NK-92 (cell line): ENCODE measurements around the gene CHD2.
"Not testable (repeated sequence)": the region's sequence is repeated elsewhere in the genome, so short reads cannot be mapped to it uniquely, and the experiment has no call there.

Experiments
- DNase-seq: peaks from one replicate; lab custom pipeline; 2025; ENCODE audit not compliant: unreplicated experiment; lab: John Stamatoyannopoulos, UW

Gene CHD2

DNA sequence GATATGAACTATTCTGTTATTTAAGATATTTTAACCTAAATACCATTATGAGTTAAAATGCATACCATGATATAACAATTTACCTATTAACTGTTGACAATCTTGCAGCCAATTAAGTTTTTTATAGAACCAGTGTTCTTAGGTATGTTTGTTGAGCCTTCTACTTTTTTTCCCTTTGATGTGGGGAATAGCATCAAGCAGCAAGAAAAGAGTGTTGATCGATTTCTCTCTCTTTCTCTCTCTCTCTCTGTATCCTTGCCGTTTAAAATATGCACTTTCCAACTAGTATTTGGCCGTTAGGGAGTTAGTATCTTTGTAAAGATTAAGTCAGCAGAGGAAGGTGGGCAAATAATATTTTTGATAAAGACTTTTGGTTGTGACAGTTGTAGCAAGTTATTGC, 5.9 kb downstream of the CHD2 start:
- DNase-seq = no peak

DNA sequence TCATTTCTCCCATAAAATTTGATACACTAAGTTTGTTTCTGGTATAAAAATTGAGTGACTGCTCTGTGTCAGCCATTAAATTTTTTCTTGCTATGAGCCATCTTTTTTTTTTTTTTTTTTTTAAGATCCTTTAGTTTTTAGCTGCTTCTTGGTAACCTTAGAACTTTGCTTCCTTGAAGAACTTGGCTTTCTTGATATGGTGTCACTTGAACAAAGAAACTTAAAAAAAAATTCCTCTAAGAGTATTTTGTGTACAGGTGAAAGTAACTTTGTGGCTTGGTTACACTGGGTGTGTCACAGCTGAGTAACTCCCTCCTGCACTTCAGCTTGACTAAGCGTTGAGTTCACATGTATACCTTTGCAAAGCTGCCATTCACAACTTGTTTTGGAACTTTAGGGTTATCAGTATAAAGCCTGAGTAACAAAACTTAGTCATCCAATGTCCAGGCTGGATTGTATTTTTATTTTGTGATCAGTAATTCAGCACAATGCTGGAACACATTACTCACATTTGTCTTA, 6.5 kb downstream of the CHD2 start:
- no peak for DNase-seq

DNA sequence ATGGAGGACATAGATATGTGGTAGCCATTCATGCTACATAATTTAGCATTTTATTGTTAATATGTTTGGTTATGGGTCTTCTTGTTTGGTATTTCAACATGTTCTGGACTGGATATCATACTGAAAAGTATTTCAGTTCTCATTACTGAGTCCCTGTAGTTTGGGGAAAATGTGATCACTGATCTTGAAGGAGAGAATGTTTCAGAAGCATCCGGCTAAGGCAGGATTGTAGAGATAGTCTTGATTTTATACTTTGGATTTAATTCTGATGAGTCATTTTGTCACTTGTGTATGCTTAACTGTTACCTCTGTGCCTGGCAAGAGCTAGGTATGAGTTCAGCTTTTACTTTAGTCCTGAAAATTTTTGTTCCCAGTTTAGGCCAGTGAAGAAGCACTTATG, 7.1 kb downstream of the CHD2 start:
- no peak for DNase-seq

DNA sequence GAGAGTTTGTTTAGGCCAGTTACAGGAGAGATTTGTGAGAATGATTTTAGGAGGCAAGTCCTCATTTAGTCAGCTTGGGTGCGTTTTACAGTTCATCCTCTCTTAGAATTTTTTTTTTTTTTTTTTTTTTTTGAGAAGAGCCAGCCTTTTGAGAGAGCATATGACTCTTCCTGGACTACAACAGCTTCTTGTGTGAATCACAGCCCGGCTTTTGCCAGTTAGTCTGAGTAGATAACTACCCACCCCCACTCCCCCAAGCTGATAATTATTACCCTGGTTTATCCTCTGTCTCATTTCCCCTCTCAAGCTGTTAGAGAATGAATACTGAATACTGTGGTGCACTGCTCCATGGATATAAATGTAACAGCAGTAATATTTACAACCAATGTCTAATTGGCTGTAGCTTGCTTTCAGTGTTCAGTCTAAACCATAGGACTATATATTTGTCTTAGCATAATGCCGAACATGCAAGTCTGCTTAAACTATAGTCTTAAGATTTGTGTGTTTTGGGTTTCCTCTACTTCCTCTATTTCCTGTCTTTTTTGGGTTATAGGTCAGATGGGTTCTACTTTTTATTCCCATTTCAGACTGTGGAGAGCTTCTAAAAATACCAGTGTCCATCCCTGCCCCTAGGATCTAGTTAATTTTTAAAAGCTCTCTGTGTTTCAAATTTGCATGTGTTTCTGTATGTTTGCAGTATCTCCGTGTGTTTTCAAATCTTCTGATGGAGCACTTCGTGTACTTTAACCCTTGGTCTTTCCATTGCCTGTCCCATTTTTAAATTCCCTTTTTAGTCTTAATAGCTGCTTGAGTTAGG, 8.0 kb downstream of the CHD2 start:
- no peak for DNase-seq

DNA sequence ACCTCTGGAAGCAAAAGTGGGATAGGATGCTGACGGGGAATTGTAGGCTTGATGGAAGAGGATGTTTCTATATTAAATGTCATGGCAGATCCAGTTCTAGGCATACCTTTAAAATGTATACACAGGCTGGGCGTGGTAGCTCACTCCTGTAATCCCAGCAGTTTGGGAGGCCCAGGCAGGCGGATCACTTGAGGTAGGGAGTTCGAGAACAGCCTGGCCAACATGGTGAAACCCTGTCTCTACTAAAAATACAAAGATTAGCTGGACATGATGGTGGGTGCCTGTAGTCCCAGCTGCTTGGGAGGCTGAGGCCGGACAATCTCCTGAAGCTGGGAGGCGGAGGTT, 8.6 kb downstream of the CHD2 start:
- DNase-seq = no peak

DNA sequence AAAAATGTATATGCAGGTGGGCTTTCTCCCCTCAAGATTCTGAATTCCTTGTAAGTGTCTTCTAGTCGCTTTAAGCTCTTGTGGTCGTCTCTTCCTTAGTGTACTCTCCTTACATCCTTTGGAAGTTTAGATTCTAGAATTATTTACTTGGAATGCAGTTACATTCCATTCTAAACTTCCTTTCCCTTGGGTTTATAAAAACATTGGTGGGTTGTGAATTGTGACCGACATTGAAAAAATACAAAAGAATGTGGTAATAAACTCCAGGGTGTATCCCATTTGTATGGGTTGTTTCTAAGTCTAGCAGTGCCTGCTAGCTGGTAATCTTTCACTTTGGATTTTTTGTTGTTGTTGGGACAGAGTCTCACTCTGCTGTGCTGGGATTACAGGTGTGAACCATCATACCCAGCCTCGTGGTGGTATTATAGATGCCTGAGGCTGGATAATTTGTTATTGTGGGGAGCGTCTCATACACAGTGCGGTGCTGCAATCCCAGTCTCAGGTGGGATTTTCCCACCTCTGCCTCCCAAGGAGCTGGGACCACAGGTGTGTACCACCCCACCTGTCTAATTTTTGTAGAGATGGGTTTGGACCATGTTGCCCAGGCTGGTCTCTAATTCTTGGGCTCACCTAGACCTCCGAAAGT, 9.1 kb downstream of the CHD2 start:
- DNase-seq = no peak

DNA sequence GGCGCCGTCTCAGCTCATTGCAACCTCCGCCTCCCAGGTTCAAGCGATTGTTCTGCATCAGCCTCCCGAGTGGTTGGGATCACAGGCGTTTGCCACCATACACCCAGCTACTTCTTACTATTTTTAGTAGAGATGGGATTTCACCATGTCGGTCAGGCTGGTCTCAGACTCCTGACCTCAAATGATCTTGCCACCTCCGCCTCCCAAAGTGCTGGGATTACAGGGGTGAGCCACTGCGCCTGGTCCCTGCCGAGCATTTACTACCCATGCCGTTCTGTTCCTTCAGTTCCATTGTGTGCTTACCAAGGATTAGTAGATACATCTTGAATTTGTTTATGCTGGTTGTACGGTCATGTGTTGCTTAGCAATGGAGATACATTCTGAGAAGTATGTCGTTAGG, 10.3 kb downstream of the CHD2 start:
- no peak for DNase-seq

DNA sequence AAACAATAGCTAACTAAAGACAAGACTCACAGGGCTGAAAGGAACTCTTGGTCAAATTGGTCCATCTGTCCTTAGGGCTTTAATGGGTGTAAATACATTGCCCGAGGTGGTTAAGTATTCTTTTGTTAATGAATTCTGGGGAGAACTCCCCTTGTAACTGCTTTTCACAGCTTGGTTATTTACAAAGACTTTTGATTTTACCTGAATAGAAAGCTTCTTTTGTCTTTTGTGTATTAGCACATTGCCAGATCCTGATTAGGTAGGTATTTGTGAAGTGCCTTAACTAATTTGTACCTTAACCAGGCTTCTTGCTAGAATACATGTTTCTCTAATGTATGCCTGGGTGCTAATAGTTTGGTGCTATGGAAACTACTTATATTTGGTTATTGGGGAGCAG, 14.0 kb downstream of the CHD2 start:
- DNase-seq = no peak

DNA sequence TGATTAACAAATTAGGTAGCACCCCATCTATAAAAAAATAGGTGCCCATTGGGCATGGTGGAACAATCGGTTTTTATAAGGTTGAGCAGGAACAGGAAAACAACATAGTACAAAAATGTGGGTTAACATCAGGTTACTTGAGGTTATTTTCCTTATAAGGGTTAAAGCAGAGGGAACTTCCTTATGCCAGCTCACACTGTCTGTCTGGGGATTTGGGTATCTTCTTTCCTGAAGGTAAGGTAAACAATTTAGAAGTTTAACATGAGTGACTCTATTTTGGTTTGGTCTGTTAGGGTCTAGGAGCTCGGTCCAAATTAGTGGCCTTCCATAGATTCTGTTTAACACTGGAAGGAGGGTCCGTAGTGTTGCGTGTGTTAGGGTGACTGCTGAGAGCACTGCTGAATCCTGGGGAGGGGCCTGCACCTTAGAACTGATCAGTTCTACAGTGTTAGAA, 14.7 kb downstream of the CHD2 start:
- no peak for DNase-seq

DNA sequence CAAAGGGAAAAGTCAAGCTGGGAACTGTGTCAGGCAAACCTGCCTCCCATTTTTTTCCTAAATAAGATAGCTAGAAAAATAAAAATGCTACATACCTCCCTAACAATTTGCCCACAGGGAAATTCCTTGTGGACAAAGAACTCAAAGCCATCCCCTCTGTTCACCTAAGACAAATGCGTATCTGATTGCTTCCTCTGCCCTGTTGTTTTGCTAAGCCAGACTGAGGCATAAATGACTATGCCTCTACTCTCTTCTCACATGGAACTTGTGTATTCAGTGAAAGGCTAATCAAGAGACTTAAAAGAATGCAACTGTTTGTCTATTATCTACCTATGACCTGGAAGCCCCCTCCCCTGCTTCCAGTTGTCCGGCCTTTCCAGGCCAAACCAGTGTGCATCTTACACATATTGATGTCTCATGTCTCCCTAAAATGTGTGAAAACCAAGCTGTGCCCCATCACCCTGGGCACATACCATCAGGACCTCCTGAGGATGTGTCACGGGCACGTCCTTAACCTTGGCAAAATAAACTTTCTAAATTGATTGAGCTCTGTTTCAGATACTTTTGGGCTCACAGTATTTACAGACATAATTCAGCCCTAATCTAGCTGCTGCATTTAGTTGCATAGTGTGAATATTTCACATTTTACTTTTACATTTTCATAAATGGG, 15.8 kb downstream of the CHD2 start:
- DNase-seq = no peak

DNA sequence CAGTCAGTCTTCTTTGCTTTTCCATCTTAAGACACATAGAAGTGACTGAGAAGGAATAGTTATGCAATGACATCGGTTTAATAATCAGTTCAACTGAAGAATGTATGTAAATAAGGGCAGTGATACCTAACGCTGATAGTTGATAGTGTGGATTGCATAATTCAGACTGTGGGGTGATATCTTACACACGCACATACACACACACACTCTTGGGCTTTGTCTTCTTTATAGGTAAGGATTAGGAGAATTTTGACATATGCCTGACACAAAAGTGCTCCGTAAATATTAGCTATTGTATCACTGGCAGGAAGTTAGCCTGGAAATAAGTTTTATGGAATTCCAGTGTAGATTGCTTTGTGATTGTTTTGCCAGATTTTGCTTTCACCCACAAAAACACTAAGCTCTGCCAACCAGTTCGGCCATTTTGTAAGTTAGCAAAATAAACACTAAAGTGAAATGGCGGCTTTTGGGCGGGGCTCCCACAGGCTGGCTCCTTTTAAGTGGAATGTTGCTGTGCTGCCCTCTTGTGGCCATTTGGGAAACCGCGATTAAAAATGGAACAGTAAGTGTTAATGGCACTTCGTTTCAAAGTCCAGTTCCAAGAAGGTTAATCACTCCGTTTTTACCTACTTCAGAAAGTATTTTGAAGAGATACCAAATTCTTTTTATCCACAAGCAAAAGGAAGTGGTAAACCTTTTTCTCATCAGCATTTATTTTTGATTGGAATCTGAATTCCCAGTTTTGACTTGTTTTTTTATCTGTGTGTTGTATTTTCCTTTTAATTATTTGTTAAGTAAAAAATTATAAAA, 17.7 kb downstream of the CHD2 start:
- peak; percentile 49 for DNase-seq

DNA sequence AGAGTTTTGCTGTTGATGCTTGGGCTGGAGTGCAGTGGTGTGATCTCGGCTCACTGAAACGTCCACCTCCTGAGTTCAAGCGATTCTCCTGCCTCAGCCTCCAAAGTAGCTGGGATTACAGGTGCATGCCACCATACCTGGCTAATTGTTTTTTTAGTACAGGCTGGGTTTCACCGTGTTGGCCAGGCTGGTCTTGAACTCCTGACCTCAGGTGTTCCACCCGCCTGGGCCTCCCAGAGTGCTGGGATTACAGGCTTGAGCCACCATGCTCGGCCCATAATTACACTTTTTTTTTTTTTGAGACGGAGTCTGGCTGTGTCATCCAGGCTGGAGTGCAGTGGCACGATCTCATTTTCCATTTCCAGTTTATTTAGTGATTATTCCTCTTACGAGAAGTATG, 18.8 kb downstream of the CHD2 start:
- not testable (repeated sequence) for DNase-seq

DNA sequence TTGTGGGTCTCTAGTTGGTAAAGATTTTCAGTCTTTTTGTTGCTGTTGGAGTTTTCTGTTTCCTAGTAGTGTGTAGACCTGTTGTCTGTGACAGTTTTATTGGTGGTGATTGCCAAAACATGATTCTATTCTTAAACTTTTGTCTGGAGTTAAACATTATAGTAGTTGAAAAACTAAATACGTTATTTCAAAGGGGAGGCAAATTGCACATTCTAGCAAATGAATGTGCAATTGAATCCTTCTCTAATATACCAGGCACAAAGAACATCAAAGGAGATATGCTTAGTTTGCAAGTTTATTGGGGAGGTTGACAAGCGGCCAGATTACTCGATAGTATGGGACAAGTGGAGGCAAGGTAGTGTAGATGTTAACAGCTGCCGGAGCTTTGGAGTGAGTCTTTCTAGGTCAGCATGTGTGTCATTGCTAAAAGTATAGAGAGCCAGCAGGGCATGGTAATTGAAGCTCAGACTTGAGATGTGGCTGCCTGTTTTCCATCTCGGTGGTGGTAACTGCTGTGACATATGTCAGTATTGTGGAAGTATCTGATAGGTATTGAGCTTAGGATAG, 20.6 kb downstream of the CHD2 start:
- no peak for DNase-seq

DNA sequence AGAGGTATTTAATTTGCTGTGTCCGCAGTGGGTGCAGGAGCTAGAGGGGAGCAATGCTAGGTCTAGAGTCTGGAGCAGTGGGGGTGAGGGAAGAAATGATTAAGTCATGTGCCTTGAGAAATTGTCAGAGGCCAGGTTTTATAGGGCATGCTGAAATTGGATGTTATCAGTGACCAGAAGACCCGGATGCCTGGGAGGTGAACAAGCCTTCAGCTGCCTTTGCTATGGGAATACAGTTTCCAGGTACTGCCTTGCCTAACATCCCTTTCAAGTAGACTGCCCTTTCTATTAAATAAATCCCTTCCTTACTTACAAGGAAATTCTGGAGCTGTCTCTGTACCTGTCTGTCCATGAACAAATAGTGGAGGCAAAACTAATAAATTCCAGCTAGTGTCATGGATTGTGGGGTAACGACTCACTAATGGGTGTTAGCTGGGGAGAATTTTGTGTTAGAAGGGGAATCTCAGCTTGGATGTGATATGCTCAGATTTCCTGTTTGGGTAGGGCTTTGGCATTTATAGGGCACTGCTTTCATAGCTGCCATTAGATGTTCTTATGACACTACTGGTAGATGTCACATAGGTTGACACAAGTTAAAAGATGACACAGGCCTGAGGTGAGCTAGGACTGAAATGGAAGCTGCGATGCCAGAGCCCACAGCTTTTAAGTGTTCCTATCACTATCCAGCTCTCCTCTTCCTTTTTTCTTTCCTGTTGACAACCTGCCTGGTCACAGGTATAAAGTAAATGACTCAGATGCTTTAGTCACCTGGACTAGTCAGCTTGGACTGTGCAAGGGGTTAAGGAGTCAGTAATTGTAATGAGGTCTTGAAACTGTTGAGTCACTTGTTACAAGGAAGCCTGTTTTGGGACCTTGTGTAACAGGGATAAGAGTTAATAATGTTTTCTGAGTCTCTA, 21.3 kb downstream of the CHD2 start:
- no peak for DNase-seq

DNA sequence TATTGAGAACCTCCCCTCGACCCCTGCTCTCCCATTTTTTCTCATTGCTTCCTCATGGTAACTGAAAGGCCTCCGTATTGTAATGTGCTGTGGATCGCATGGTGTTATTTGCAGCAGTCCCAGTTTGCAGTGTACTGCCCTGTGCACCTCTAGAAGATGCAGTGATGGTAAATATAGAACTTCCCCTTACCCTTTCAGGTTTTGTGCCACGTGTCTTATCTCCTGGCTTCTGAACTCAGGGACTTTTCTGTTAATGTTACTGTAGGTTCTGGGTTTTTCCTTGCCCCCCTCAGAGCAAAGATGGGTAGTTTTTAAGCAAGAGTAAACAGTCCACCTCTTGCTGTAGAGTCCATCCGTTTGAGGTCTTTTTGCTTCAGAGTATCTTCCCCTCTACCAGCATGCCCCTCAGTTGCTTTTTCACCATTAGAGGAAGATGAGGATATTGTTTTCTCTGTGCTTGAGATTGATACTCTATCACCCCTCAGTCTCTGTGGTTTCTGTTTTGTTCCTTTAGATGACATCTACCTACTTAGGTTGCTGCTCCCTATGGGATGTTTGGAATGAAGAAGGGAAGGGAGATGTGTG, 22.4 kb downstream of the CHD2 start:
- no peak for DNase-seq

DNA sequence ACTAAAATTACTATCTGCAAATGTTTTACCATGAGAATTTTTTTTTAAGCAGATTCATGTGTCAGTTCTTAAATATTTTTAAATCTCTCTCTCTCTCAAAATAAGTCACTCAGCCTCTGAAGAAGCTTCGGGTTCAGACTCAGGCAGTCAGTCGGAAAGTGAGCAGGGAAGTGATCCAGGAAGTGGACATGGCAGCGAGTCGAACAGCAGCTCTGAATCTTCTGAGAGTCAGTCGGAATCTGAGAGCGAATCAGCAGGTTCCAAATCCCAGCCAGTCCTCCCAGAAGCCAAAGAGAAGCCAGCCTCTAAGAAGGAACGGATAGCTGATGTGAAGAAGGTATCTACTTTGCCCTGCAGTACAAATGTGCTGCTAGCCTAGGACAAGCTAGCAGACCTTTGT, 24.1 kb downstream of the CHD2 start:
- no peak for DNase-seq

DNA sequence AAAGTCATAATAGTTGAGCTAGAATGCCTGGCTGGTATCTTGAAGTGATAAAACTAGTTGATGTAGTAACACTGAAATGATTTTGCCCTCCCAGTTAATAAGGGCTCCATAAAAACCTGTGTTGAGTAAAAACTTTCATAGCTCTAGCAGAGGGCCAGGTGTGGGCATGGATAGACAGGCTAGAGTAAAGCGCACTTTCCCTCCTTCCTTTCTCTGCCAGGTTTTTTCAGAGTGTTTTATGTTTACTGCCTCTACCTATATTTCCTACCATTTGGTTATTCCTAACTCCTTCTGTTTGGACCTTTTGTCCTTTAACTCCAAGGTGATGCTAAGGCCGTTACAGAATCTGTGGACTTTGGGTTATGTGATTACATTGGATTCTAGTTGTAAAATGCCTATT, 25.3 kb downstream of the CHD2 start:
- DNase-seq = no peak

DNA sequence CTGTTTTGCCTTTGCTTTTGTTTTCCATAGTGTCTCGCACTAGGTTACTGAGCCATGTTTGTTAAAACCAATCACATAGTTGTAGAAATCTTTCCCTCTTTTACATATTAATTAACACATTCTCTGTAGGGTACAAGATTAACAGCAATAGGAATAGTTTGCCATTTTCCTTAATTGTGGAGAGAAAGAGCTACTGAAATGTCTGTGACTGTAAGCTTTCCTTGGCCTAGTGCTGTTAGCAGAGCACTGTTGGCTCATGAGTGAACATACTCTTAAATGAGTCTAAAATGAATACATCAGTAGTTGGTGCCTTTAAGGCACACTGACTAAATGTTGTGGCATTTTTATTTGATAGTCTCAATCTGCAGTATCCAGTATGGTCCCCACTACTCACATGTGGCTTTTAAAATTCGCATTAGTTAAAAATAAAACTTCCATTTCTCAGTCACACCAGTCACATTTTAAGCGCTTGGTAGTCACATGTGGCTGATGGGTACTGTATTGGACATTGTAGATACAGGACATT, 28.2 kb downstream of the CHD2 start:
- no peak for DNase-seq

DNA sequence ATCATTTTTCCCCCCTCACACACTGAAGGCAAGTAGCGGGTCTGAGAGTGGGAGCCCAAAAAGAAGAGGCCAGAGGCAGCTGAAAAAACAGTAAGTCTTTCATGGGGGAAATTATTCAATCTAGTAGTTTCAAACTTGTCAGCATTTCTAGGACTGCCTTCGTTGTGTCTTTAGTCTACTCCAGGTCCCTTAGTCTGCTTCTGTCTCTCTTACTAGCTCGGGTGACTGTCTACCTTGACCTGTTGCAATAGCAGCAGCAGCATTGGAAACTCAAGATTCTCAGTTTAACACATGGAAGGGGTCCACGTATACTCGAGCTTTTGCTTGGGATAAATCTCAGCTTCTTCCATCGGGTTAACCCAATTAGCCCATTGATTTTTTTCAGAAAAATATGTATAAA, 28.9 kb downstream of the CHD2 start:
- no peak for DNase-seq
